SKM-1 treated with dmso at 0.1 percent for 144 hours (cell line): Measurements from ENCODE around the gene CTDSP2.
"Not testable (repeated sequence)": the region's sequence is repeated elsewhere in the genome, so short reads cannot be mapped to it uniquely, and the experiment has no call there.

Experiments used
- DNase-seq: peaks from one replicate; lab custom pipeline; 2025; ENCODE audit not compliant: unreplicated experiment; lab: John Stamatoyannopoulos, UW

CTDSP2 gene

GRCh38 chr12:57853864-57854556 lies 7.5 kb upstream of the CTDSP2 start:
- no peak for DNase-seq

- DNase-seq: no peak
Measured at GRCh38 chr12:57852620-57853500, 6.3 kb upstream of the CTDSP2 start.

GRCh38 chr12:57852200-57852599 lies 5.7 kb upstream of the CTDSP2 start:
- no peak for DNase-seq

- DNase-seq: no peak
Measured at GRCh38 chr12:57851552-57851951, 5.0 kb upstream of the CTDSP2 start.

- no peak for DNase-seq
Measured at GRCh38 chr12:57850854-57851430, 4.4 kb upstream of the CTDSP2 start.

GRCh38 chr12:57849447-57849846 lies 2.9 kb upstream of the CTDSP2 start:
- DNase-seq: not testable (repeated sequence)

GRCh38 chr12:57849035-57849434 lies 2.5 kb upstream of the CTDSP2 start:
- DNase-seq: no peak

- DNase-seq: no peak
Measured at GRCh38 chr12:57848208-57848607, 1.7 kb upstream of the CTDSP2 start.

GRCh38 chr12:57846285-57846576 lies 298 bp downstream of the CTDSP2 start:
- no peak for DNase-seq

- no peak for DNase-seq
Measured at GRCh38 chr12:57845478-57846284, 848 bp downstream of the CTDSP2 start.

- DNase-seq: no peak
Measured at GRCh38 chr12:57844709-57845477, 1.6 kb downstream of the CTDSP2 start.

GRCh38 chr12:57842342-57843294 lies 3.9 kb downstream of the CTDSP2 start:
- no peak for DNase-seq

GRCh38 chr12:57841445-57841844 lies 5.1 kb downstream of the CTDSP2 start:
- DNase-seq: no peak

GRCh38 chr12:57840726-57841125 lies 5.8 kb downstream of the CTDSP2 start:
- no peak for DNase-seq

GRCh38 chr12:57839996-57840395 lies 6.5 kb downstream of the CTDSP2 start:
- DNase-seq: no peak

GRCh38 chr12:57838594-57839302 lies 7.8 kb downstream of the CTDSP2 start:
- DNase-seq: no peak

- DNase-seq: no peak
Measured at GRCh38 chr12:57837864-57838562, 8.5 kb downstream of the CTDSP2 start.
